HEK293T (cell line): Measurements from ENCODE around the gene PXMP4.

Source experiments
- CTCF ChIA-PET: fragments of 350-600 bp; formaldehyde crosslinking; extraction: SDS; loops from one replicate; lab custom pipeline; 2021; ENCODE audit warnings: antibody characterized with exemption, inconsistent platforms; lab: Yijun Ruan, JAX
- POLR2A ChIA-PET: fragments of 350-600 bp; formaldehyde crosslinking; extraction: SDS; loops from one replicate; lab custom pipeline; 2020; ENCODE audit warnings: antibody characterized with exemption, inconsistent platforms; lab: Yijun Ruan, JAX
- DNase-seq: peaks from one replicate; pipeline ENCODE4 v3.0.0; 2012; ENCODE audit warnings: mixed read lengths; ENCODE audit errors: extremely low spot score
- ARNT ChIP-seq: fragments of 450-650 bp; IDR thresholded peaks from 2 replicates; pipeline ENCODE4 v1.6.1; 2017; ENCODE audit warnings: mild to moderate bottlenecking
- BHLHE40 ChIP-seq: fragments of 450-650 bp; IDR thresholded peaks from 2 replicates; pipeline ENCODE4 v1.6.1; 2016; ENCODE audit warnings: mild to moderate bottlenecking, moderate library complexity, borderline replicate concordance
- CTBP1 ChIP-seq: fragments of 450-650 bp; IDR thresholded peaks from 2 replicates; pipeline ENCODE4 v1.6.1; 2016; ENCODE audit warnings: borderline replicate concordance
- ELF4 ChIP-seq: fragments of 450-650 bp; IDR thresholded peaks from 2 replicates; pipeline ENCODE4 v1.6.1; 2017; ENCODE audit warnings: antibody characterized with exemption
- FOXA1 ChIP-seq: fragments of 450-650 bp; IDR thresholded peaks from 2 replicates; pipeline ENCODE4 v1.6.1; 2016; ENCODE audit warnings: mild to moderate bottlenecking
- FOXK2 ChIP-seq: fragments of 450-650 bp; IDR thresholded peaks from 2 replicates; pipeline ENCODE4 v1.6.1; 2016; ENCODE audit warnings: mild to moderate bottlenecking
- FOXM1 ChIP-seq: fragments of 450-650 bp; IDR thresholded peaks from 2 replicates; pipeline ENCODE4 v1.6.1; 2017; ENCODE audit warnings: mild to moderate bottlenecking, borderline replicate concordance
- HDGF ChIP-seq: fragments of 450-650 bp; IDR thresholded peaks from 2 replicates; pipeline ENCODE4 v1.6.1; 2017; ENCODE audit warnings: antibody characterized with exemption, borderline replicate concordance
- L3MBTL2 ChIP-seq: fragments of 450-650 bp; conservative IDR thresholded peaks from 2 replicates; pipeline ENCODE4 v1.6.1; 2016; ENCODE audit warnings: mild to moderate bottlenecking
- LEF1 ChIP-seq: fragments of 450-650 bp; IDR thresholded peaks from 2 replicates; pipeline ENCODE4 v1.6.1; 2017; ENCODE audit warnings: mild to moderate bottlenecking, borderline replicate concordance
- NFRKB ChIP-seq: fragments of 450-650 bp; IDR thresholded peaks from 2 replicates; pipeline ENCODE4 v1.6.1; 2016; ENCODE audit warnings: mild to moderate bottlenecking, moderate library complexity
- PKNOX1 ChIP-seq: fragments of 450-650 bp; IDR thresholded peaks from 2 replicates; pipeline ENCODE4 v1.6.1; 2016
- SP1 ChIP-seq: fragments of 450-650 bp; IDR thresholded peaks from 2 replicates; pipeline ENCODE4 v1.6.1; 2017
- SUZ12 ChIP-seq: fragments of 450-650 bp; IDR thresholded peaks from 2 replicates; pipeline ENCODE4 v1.6.1; 2016; ENCODE audit warnings: mild to moderate bottlenecking
- TARDBP ChIP-seq: fragments of 450-650 bp; IDR thresholded peaks from 2 replicates; pipeline ENCODE4 v1.6.1; 2016
- ZNF384 ChIP-seq: fragments of 450-650 bp; IDR thresholded peaks from 2 replicates; pipeline ENCODE4 v1.6.1; 2016

The PXMP4 gene

GRCh38 chr20:33685328-33686099 lies 34.6 kb downstream of the PXMP4 start:
- ChIA-PET CTCF (no interaction called here), POLR2A (interaction anchor here (1.3 to 2.7 kb wide), 4 partner anchors 9 to 21 kb away, joined by 3 to 20 read pairs (median 10); no protein-coding TSS in a partner anchor)
- TF ChIP-seq BHLHE40 (no peak), L3MBTL2 (0 out of 2 replicates have a peak, but pooled peaks have one; percentile 33)
- DNase-seq: peak; percentile 52

GRCh38 chr20:33684533-33685327 lies 35.4 kb downstream of the PXMP4 start:
- ChIA-PET POLR2A (interaction anchor here (1.1 to 2.7 kb wide), 5 partner anchors 9 to 47 kb away, joined by 3 to 20 read pairs (median 7); partner anchors contain the start of gene ZNF341), CTCF (no interaction called here)
- no peak for DNase-seq
- TF ChIP-seq FOXA1 (no peak), CTBP1 (no peak), SP1 (no peak), NFRKB (no peak), L3MBTL2 (no peak), ARNT (no peak), ZNF384 (no peak), FOXM1 (no peak), LEF1 (no peak), PKNOX1 (no peak), HDGF (no peak), ELF4 (no peak)

GRCh38 chr20:33681728-33682353 lies 38.3 kb downstream of the PXMP4 start:
- ChIA-PET POLR2A (interaction anchor here (1.0 to 1.3 kb wide), 2 partner anchors 19 to 37 kb away, joined by 3 to 5 read pairs; no protein-coding TSS in a partner anchor), CTCF (no interaction called here)
- DNase-seq: no peak
- TF ChIP-seq HDGF (no peak), BHLHE40 (no peak), PKNOX1 (no peak), LEF1 (no peak), FOXA1 (no peak), L3MBTL2 (no peak), SP1 (no peak), ZNF384 (no peak), ELF4 (no peak), TARDBP (no peak), ARNT (no peak), FOXM1 (no peak), NFRKB (no peak), SUZ12 (no peak)

- ChIA-PET POLR2A (interaction anchor here (1.0 kb wide), 1 partner anchor 38 kb away, joined by 3 read pairs; no protein-coding TSS in a partner anchor), CTCF (no interaction called here)
- TF ChIP-seq HDGF: no peak
- no peak for TF ChIP-seq FOXK2
- TF ChIP-seq NFRKB: no peak
- no peak for TF ChIP-seq TARDBP
- no peak for TF ChIP-seq SUZ12
- TF ChIP-seq FOXA1: no peak
- no peak for TF ChIP-seq ARNT
- TF ChIP-seq SP1: no peak
- no peak for TF ChIP-seq BHLHE40
- no peak for TF ChIP-seq ZNF384
- TF ChIP-seq L3MBTL2: no peak
- TF ChIP-seq ELF4: no peak
- TF ChIP-seq FOXM1: no peak
- TF ChIP-seq CTBP1: no peak
- DNase-seq: no peak
Measured at GRCh38 chr20:33681288-33681687, 38.8 kb downstream of the PXMP4 start.

- no peak for DNase-seq
- CTCF ChIA-PET: no interaction called here
- TF ChIP-seq FOXK2: no peak
- TF ChIP-seq ELF4: no peak
- TF ChIP-seq TARDBP: no peak
- no peak for TF ChIP-seq CTBP1
- TF ChIP-seq ZNF384: no peak
- no peak for TF ChIP-seq FOXM1
- no peak for TF ChIP-seq ARNT
- TF ChIP-seq HDGF: no peak
- TF ChIP-seq BHLHE40: no peak
- no peak for TF ChIP-seq PKNOX1
- TF ChIP-seq NFRKB: no peak
- TF ChIP-seq SP1: no peak
- TF ChIP-seq LEF1: no peak
- no peak for TF ChIP-seq L3MBTL2
- TF ChIP-seq SUZ12: no peak
- TF ChIP-seq FOXA1: no peak
- POLR2A ChIA-PET: interaction anchor here (1.0 kb wide), 1 partner anchor 38 kb away, joined by 3 read pairs; no protein-coding TSS in a partner anchor
Measured at GRCh38 chr20:33680686-33681085, 39.4 kb downstream of the PXMP4 start.
